ENCODE results near the gene DOK4. TPM values are rescaled to one million over a fixed set of nuclear protein-coding genes. Genes with fewer than 3 reads are reported as not detected.

The DOK4 gene
- total RNA-seq, 3 donors from 2014 or later (not counting 1 experiment from before 2014, with no cell fraction given): 0.75 to 2.5 (median 1.5) TPM

GRCh38 chr16:57504491-57504890, 18.2 kb upstream of the DOK4 start:
- no peak for TF ChIP-seq CTCF (IDR thresholded peaks at IDR 0.05)
- no peak overlapping the region for H3K4me3 Mint-ChIP-seq

GRCh38 chr16:57504001-57504400, 17.7 kb upstream of the DOK4 start:
- H3K9me3 Mint-ChIP-seq: no peaks in the 10 kb centered on the region
- no peak overlapping the region for H3K4me3 Mint-ChIP-seq
- ATAC-seq (no peak), DNase-seq (no peak)
- H3K36me3 Mint-ChIP-seq: no peaks in the 10 kb centered on the region
- Histone ChIP-seq H3K4me3 (ENCODE audit: low read length) (no peak overlapping the region), H3K36me3 (ENCODE audit: control insufficient read depth, insufficient read depth, low read length) (no peaks in the 10 kb centered on the region), H3K4me1 (ENCODE audit: control insufficient read depth, insufficient read depth, low read length) (peaks cover 12% of the 10 kb centered on the region), H3K27ac (ENCODE audit: low read length) (no peak overlapping the region), H3K27me3 (ENCODE audit: control insufficient read depth, insufficient read depth, low read length) (no peaks in the 10 kb centered on the region), H3K9me3 (ENCODE audit: control insufficient read depth, insufficient read depth, low read length) (no peaks in the 10 kb centered on the region)
- WGBS (ENCODE audit: insufficient coverage): 84% methylated on average over 5 of the region's 6 CpGs
- intact Hi-C loops (cut with micrococcal nuclease): no loop called here
- peaks cover 0 to 10% of the 10 kb centered on the region in 2 donors for H3K4me1 Mint-ChIP-seq
- no peak for TF ChIP-seq CTCF (IDR thresholded peaks at IDR 0.05)
- H3K27ac Mint-ChIP-seq: no peak overlapping the region
- H3K27me3 Mint-ChIP-seq (ENCODE audit: low read depth in 2 of 2): no peaks in the 10 kb centered on the region

More at GRCh38 chr16:57504491-57504890, 18.2 kb upstream of the DOK4 start:
- DNase-seq (no peak), ATAC-seq (no peak)
- Histone ChIP-seq H3K9me3 (ENCODE audit: control insufficient read depth, insufficient read depth, low read length) (no peaks in the 10 kb centered on the region), H3K4me3 (ENCODE audit: low read length) (no peak overlapping the region), H3K4me1 (ENCODE audit: control insufficient read depth, insufficient read depth, low read length) (peaks cover 12% of the 10 kb centered on the region), H3K36me3 (ENCODE audit: control insufficient read depth, insufficient read depth, low read length) (no peaks in the 10 kb centered on the region), H3K27me3 (ENCODE audit: control insufficient read depth, insufficient read depth, low read length) (no peaks in the 10 kb centered on the region), H3K27ac (ENCODE audit: low read length) (no peak overlapping the region)
- WGBS (ENCODE audit: insufficient coverage): 90% methylated on average over 5 of the region's 5 CpGs
- peaks cover 0 to 10% of the 10 kb centered on the region in 2 donors for H3K4me1 Mint-ChIP-seq
- no peaks in the 10 kb centered on the region for H3K9me3 Mint-ChIP-seq
- intact Hi-C loops (cut with micrococcal nuclease): no loop called here
- no peak overlapping the region for H3K27ac Mint-ChIP-seq
- H3K27me3 Mint-ChIP-seq (ENCODE audit: low read depth in 2 of 2): no peaks in the 10 kb centered on the region
- H3K36me3 Mint-ChIP-seq: no peaks in the 10 kb centered on the region

GRCh38 chr16:57503366-57503765, 17.1 kb upstream of the DOK4 start:
- Histone ChIP-seq H3K27me3 (ENCODE audit: control insufficient read depth, insufficient read depth, low read length) (no peaks in the 10 kb centered on the region), H3K4me3 (ENCODE audit: low read length) (no peak overlapping the region), H3K36me3 (ENCODE audit: control insufficient read depth, insufficient read depth, low read length) (no peaks in the 10 kb centered on the region), H3K27ac (ENCODE audit: low read length) (no peak overlapping the region), H3K4me1 (ENCODE audit: control insufficient read depth, insufficient read depth, low read length) (peaks cover 12% of the 10 kb centered on the region), H3K9me3 (ENCODE audit: control insufficient read depth, insufficient read depth, low read length) (no peaks in the 10 kb centered on the region)
- Mint-ChIP-seq H3K27me3 (ENCODE audit: low read depth in 2 of 2) (no peaks in the 10 kb centered on the region), H3K4me3 (no peak overlapping the region), H3K4me1 (peaks cover 0 to 10% of the 10 kb centered on the region in 2 donors), H3K36me3 (no peaks in the 10 kb centered on the region), H3K9me3 (no peaks in the 10 kb centered on the region), H3K27ac (no peak overlapping the region)
- intact Hi-C loops (cut with micrococcal nuclease): no loop called here
- ATAC-seq (no peak), DNase-seq (no peak)
- TF ChIP-seq CTCF (IDR thresholded peaks at IDR 0.05): no peak
- 92% methylated on average over 15 of the region's 15 CpGs for WGBS (ENCODE audit: insufficient coverage)

- peaks cover 0 to 10% of the 10 kb centered on the region in 2 donors for H3K4me1 Mint-ChIP-seq
- Histone ChIP-seq H3K4me3 (ENCODE audit: low read length) (no peak overlapping the region), H3K27ac (ENCODE audit: low read length) (no peak overlapping the region), H3K4me1 (ENCODE audit: control insufficient read depth, insufficient read depth, low read length) (peaks cover 12% of the 10 kb centered on the region), H3K9me3 (ENCODE audit: control insufficient read depth, insufficient read depth, low read length) (no peaks in the 10 kb centered on the region), H3K36me3 (ENCODE audit: control insufficient read depth, insufficient read depth, low read length) (no peaks in the 10 kb centered on the region), H3K27me3 (ENCODE audit: control insufficient read depth, insufficient read depth, low read length) (no peaks in the 10 kb centered on the region)
- no peaks in the 10 kb centered on the region for H3K9me3 Mint-ChIP-seq
- DNase-seq: no peak
- H3K36me3 Mint-ChIP-seq: no peaks in the 10 kb centered on the region
- no peak for TF ChIP-seq CTCF (IDR thresholded peaks at IDR 0.05)
- H3K4me3 Mint-ChIP-seq: no peak overlapping the region
- intact Hi-C loops (cut with micrococcal nuclease): no loop called here
- no peaks in the 10 kb centered on the region for H3K27me3 Mint-ChIP-seq (ENCODE audit: low read depth in 2 of 2)
- WGBS (ENCODE audit: insufficient coverage): 82% methylated on average over 12 of the region's 12 CpGs
- H3K27ac Mint-ChIP-seq: no peak overlapping the region
- ATAC-seq: no peak
Observed at GRCh38 chr16:57502048-57502775, 15.9 kb upstream of the DOK4 start.

Data from natural killer cell (primary cell).